ENCODE data around the gene TOP2A.

Gene TOP2A

GRCh38 chr17:40355123-40355803, 62.4 kb downstream of the TOP2A start:
- DNase-seq, result peak; percentile 51

DNA sequence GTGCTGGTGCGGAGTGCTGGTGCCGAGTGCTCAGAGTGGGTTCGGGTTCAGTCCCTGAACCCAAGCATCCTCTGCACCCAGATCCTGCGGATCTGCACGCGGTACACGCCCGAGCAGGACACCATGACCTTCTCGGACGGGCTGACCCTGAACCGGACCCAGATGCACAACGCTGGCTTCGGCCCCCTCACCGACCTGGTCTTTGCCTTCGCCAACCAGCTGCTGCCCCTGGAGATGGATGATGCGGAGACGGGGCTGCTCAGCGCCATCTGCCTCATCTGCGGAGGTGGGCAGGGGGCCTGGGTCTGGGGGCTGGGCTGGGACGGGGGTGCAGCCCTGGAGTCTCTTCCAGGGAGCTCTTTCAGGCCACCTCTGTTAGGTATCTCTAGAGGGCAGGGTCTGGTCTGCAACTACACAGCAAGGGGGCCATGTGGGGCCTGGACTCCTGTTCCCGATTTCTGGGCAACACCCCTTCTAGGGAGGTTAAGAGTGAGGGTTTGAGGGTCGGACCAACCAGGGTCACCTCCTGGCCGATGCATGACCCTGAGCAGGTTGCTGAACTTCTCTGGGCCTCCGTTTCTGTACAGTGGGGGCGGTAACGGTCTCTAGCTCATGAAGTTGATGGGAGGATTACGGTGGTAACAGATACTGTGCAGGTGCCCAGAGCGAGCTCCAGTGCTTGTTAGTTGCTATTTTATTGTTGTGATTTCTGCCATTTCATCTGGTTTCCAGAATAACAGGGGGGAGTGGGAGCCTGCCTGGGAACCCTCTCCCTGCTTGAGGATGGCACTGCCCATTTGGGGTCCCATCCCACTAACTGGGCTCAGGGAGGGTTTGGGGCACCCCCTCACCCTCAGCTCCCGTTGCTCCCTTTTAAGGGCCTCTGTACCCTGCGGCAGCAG, 63.2 kb downstream of the TOP2A start:
- no peak for DNase-seq

DNA sequence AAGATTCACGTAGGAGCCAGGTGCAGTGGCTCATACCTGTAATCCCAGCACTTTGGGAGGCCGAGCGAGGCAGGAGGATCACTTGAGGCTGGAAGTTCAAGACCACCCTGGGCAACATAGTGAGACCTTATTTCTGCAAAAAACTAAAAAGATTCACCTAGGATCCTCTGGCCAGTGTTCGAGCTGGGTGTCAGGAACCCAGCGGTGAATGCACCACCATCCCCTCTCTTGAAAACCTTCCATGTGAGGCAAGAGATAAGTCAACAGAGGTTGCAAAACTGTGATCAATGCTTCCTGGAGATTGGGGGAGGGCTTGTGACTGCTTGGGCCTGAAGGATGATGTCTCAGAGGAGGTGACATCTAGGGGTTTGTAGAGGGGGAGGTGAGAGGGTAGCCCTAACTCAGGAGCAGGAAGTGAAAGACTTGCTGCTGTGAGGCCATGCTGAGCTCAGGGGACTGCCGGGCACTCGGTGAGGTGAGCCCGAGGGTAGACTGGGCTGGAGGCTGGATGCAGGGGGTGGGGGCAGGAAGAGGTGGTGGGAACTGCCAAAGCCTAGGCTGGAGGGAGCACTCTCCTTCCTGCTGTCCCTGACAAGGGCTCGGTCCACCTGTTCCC, 64.8 kb downstream of the TOP2A start:
- DNase-seq, result no peak

- no peak for DNase-seq
These were observed 65.4 kb downstream of the TOP2A start for GRCh38 chr17:40352237-40352778.

GRCh38 chr17:40351359-40352236, 66.1 kb downstream of the TOP2A start:
- no peak for DNase-seq

DNA sequence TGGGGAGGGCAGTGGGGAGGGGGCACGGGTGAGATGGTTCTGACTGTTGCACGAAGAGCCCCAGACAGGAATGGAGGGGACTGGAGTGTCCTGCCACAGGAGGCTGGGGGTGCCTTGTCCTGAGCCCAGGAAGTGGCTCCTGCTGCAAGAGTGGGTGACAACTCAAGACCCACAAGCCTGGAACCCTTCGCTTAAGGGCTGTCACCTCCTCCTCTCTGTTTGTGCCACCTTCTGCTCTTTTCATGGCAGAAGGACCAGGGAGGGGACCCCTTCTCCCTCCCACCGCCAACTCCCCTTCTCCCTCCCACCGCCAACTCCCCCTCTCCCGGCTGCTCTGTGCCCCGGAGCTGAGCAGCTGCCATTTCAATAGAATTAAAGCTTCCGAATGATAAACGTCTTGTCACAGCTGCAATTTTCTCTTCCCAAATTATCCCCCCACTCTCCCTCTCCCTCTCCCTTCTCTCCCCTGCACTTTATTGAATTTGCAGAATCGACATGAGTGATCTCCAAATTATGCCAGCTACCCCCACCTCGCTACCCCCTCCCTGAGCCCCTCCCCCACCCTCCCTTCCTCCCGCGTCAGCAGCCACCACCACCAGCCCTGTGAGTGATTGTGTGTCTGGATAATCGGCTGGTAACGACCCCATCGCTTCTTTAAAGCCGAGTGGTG, 66.9 kb downstream of the TOP2A start:
- DNase-seq, result no peak

DNA sequence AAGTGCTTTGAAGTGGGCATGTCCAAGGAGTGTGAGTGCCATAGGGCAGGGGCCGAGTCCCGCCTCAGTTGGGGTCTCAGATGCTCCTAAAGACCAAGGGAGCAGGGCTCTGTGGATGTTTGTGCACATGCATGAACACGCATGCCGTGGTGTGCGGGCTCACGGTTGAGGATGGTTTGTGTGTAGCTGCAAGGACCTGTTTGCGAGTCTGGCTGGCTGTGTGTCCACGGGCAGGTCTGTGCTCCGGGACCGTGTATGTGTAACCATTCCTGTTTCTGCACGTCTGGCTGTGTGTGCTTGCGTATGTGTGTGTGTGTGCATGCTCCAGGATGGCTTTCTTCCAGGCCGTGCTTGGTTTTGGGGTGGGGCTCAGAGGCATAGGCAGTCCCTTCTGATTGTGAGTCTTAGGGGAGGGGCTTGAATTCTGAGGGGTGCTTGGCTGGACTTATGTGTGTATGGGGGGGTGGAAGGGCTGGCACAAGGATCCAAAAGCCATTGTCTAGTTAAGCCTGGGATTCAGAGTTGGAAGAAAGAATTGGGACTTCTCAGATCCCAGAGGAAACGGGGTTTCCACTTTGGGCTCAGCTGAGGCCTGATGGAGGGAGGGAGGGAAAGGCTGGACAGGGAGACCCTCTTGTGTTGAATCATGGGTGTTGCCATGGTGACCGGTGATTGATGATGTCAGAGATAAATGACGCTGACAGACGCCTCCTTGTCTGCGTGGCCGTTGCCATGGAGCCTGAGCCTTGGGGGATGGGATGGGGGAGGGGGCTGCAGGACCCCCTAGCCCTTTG, 67.6 kb downstream of the TOP2A start:
- DNase-seq, result no peak

- DNase-seq, result no peak
These were observed 68.2 kb downstream of the TOP2A start for GRCh38 chr17:40349477-40349894.

DNA sequence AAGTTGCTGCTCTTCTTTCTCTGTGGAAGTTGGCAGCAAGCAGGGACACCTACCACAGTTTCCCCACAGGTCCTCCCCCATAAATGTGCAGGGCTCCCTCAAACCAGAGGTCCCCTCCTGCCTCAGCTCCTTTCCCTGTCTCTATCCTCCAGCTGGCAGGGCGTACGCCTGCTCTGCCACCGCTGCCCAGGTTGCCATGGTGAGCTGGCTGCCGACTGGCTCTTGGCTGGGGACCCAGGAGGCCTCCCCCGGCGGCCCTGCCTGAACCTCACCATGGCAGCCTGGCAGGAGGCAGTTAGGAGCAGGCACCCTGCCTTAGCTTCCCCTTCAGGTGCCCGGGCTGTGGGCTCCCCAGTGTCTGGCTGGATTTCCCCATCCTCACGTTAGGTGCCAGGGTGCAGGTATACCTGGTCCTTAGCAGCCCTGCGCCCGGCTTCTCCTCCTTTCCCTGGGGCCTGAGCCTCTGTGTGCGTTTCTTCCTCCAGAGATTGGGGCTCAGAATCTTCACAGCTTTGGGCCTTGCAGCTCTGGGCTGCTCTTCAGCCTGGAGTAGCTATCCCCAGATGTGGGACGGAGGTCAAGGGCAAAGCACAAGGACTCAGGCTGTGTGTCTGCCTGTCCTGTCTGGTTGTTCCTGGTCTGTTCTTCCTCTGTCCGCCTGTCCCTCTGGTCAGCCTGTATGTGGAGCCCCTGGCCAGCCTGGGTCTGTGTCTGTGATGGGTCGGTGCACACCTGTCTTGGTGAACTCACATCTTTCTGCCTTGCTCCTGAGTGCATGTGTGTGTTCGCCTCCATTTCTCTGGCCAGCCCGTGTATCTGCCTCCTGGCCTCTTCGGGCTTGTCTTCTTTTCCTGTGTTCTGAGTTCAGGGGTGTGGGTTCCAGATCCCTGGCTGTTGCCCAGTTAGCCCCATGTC, 68.9 kb downstream of the TOP2A start:
- no peak for DNase-seq

DNA sequence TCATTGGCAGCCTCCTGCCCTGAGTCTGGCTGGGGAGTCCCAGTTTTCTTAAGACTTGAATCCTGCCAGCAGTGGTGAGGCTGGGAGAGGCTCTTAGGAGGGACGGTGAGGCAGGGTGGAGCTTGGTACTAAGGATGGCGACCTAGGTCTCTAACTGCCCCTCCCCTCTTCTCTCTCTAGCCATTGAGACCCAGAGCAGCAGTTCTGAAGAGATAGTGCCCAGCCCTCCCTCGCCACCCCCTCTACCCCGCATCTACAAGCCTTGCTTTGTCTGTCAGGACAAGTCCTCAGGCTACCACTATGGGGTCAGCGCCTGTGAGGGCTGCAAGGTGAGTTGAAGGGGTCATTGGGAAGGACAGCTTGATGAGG, 69.6 kb downstream of the TOP2A start:
- DNase-seq, result no peak

DNA sequence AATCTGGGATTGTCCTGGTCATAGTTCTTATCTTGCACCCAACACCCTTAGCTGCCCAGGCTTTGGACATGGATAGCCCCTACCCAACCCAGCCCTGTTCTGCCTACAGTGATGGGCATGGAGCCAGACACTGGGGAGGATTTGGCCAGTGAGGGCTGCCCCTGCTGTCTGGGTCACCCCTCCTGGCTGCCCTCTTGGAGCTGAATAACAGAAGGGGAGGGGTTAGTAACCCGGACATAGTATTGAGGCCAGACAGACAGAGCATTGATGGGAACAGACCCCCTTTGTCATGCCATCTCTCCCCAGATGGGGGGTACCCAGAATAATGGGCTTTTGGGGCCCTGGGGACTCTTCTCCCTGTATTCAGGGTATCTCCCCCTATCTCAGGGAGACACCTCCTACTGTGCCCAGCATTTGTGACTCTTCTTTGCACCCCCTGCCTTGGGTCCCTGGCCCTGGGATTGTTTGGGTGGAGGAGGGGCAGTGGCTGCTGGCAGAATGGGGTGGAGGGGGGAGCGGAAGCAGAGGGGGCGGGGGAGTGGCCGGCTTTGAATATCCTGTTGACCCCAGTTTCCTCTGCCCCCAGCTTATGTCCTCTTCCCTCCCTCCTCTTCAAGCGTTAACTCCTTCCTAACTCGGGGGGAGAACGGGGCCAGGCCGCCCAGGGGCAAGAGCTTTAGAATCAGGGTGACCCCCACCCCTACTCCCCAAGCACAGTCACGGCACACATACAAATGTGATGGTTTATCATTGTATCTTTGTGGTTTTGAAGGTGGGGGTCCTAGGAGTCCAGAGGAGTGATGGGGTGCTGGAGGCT, 70.2 kb downstream of the TOP2A start:
- no peak for DNase-seq

DNA sequence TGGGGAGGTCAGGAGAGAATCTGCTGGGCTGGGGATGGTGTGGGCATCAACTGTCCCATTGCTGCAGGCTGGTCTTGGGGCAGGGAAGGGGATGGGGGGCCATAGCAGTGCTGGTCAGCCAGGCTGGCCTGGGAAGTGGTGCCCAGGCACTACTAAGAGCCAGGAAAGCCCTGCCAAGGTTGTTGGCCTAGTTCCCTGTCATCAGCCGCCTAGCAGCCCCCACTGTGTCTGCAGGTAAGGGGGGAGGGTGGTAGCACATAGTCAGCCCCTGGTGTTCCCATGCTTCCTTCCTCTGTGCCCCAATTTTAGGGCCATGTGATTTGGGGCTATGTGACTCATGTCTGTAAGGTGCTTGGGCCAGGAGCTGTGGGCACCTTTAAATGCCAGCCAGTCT, 70.9 kb downstream of the TOP2A start:
- no peak for DNase-seq

GRCh38 chr17:40345994-40346764, 71.5 kb downstream of the TOP2A start:
- no peak for DNase-seq

GRCh38 chr17:40345161-40345993, 72.3 kb downstream of the TOP2A start:
- DNase-seq, result no peak

GRCh38 chr17:40344421-40345160, 73.1 kb downstream of the TOP2A start:
- no peak for DNase-seq
